NCI-H187 treated with DMSO at 0.1 percent for 48 hours (cell line): ENCODE data around the gene ANGPTL2.

ENCODE experiments used
- DNase-seq: peaks from one replicate; lab custom pipeline; 2025; lab: John Stamatoyannopoulos, UW

ANGPTL2 gene

DNA sequence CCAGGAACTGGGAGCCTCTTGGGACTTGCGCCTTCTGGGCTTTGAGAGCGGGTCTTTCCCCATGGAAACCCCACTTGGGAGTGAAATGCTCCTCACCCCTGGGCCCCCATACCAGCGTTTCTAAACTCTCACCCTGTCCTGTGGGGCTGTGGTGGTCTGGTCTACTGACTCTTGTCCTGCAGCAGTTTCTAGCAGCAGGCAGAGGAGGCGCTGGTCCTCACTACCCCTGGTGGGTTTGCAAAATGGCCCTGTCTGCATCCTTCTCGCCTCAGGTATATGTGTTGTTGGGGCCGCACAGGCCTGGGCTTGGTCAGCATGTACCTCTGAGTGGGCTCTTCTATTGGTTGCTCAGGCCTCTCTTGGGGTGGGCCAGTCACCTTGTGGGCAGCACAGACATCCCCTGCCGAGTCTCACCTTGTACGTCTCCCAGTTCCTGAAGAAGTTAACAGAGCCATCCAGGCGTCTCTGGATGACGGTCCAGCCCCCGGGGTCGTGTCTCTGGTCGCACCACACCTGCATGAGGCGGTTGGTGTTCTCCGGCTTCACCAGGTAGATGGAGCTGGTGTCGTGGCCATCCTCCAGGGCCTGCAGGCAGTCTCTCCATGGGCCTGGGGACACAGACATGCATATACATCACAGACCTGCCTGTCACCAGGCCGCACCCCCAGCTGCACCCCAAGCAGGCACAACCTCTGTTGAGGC, 29.0 kb downstream of the ANGPTL2 start:
- DNase-seq: no peak

DNA sequence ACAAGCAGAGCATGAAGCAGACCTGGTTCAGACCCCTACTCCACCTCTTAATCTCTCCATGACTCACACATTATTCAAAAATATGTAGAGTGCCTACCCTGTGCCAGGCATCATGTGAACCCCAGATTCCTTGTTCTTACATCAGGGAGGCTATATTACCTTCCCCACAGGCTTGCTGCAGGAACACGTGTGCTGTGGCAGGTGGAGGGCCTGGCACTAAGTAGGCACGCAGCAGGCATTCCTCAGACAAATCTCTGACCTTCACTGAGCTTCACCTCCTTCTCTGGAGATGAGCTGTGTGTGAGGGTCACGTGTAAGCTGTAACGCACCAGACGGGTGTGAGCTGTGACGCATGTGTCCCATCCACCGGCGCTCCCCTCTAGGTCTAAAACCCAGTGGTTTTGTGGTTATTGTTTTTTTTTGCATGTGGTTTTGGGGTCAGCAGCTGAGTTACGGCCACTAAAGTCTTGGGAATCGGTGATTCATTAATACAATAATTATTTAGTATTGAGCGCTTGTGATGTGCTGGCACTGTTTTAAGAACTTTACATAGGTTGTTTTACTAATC, 30.3 kb downstream of the ANGPTL2 start:
- no peak for DNase-seq

- no peak for DNase-seq
These were observed 30.9 kb downstream of the ANGPTL2 start for GRCh38 chr9:127091526-127091925.

GRCh38 chr9:127090341-127090985, 32.0 kb downstream of the ANGPTL2 start:
- no peak for DNase-seq

DNA sequence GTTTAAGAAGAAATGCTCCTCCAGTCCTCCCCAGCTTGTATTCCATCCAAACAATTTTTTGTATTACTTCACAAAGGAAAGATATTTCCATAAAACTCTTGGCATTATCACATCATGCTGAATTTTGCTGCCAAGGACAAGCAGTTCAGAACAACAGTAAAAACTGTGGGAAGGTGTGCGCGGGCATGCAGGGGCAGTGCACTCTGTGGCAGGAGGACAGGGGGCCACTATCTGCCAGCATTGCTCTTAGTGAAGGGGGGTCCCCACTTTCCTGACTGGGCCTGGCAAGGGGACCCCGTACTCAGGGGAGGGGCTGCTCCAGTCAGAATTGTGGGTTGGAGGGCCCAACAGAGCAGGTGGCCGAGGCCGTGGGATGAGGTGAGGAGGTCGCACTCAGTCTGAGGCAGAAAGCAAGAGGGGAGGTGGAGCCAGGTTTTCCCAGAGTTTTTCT, 32.8 kb downstream of the ANGPTL2 start:
- no peak for DNase-seq

DNA sequence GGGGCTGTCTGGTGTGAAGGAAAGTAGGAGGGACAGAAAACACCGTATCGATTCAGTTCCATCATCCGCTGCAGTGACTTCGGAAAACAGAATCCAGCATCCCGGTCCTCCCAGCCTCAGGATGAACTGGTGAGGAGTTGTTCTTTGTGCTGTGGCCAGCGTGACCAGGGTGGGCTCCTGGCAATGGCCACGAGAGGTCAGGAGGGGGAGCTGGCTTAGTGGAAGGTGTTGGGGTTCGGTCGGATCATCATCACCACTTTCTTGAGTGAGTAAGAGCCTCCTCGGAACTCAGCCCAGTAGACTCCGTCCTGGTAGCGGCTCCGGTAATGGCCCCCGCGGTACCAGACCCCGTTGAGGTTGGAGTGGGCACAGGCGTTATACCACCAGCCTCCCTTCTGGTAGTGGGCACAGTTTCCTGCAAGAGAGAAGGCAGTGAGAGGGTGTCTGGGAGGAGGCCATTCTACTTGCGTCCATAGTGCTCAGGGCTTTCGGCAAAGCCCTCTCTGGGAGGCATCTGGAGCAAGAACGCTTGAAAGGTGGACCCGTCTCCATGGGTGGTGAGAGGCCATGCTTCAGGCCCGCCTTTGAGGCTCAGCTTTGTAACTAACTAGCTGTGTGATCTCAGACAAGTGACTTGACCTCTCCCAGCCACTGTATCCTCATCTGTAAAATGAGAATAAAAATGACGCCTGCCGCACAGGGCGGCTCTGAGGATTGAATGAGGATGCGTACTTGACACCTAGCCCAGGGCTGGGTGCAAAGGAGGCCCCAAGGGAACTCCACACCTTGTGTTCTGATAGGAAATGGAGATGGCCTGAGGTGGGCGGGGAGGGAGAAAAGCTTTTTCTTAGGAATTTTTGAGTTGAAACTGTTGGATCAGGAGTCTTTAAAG, 33.5 kb downstream of the ANGPTL2 start:
- no peak for DNase-seq

DNA sequence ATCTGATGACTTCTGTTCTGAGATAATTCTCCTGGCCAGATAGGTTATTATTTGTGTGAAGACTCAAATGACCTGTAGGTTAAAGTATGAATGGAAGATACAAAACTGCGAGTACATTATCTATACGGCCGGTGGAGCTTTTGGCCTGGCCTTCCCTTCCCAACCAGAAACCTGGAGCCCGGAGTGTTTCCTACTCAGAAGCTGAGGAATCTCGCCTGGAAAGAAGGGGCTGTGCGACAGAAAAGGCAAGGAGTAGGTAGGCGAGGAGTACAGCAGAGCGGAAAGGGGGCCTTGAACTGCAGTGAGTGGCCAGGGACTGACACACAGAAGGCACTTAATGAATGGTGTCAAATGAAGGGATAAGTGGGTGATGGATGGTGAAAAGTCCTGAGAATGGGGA, 34.6 kb downstream of the ANGPTL2 start:
- DNase-seq: no peak

DNA sequence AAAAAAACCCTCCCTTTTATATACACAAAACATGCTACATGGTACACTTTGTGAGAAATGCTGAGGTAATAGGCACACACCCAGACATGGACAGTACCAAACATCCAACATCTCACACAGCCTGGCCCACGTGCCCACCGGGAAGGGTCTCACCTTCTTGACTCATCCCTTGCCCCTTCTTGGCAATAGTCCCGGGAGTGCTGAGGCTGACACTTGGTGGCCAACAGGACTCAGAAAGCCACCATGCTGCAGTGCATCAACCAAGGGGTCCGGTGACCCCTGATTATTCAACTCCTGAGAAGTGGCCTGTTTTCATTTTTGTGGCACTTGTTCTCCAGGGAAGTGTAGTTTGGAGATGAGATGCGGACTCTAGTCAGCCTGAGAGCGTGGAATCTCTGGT, 35.0 kb downstream of the ANGPTL2 start:
- no peak for DNase-seq

DNA sequence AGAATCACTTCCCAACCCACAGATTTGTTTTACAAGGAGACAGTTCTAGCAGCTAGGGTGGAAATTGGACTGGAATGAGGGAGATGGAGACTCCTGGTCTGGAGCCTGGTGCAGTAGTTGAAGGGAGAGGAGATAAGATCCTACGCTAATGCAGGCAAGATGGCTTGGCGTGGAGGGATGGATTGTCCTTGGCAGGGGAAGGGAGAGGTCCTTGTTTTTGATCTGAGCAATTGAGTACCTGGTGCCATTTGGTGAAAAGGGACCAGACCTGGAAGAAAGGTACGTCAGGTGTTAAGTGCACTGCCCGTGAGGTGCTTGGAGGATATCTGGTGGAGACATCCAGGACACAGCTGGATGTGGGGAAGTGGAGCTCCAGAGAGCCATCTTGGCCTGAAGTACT, 35.7 kb downstream of the ANGPTL2 start:
- no peak for DNase-seq

DNA sequence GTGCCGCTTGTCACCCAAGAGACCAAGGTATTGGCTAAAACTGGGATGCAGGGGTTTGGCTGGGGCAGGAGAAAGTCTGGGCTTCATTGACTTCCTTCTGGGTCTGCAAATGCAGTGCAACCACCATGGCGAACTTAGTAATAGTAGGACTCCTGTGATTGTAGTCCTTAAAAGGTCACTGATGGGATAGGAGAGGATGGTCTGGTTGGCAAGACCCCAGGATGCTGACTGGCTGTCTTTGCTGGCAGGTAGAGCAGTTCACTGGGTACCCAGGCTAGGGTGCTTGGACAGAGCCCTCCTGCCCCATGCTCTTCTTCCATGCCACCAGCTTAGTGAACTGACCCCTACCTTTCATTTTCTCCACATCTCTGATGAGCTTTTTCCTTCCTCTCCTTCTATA, 37.2 kb downstream of the ANGPTL2 start:
- DNase-seq: no peak

GRCh38 chr9:127084076-127085039, 38.1 kb downstream of the ANGPTL2 start:
- no peak for DNase-seq

DNA sequence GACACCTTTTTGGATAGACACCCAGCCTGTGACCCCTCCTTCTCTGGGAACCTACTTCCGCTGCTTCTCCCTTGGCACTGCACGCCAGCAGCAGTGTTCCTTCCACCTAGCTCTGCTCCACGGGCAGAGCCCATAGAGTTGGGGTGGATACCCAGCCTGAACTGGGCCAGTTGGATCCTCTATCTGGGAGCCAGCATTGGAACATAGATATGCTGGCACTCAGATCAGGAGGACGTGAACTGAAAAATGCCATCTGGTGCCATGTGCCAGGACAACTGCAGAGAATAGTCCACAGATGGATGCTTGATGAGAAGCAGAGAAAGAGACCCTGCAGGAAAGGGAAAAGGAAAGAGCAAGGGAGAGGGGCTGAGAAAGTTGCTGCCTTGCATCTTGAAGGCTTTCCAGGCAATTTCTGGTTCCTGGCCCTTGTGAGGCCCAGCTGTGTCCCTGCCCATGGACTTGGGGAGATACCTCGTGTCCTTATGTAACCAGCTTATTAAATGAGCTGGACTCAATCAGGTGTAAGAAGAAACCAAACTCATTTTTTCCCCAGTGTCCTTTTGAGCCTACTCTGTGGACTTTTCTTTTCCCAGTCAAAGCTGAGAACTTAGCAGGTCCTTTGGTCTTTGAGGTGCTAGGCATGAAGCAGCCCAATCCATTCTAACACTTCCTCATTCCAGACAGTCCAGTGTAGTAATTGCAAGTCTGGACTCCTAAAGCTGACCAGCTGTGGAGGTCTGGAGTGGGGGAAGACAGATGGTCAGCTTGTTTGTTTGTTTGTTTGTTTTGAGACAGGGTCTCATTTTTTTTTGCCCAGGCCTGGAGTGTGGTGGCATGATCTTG, 39.1 kb downstream of the ANGPTL2 start:
- DNase-seq: no peak

- no peak for DNase-seq
These were observed 40.9 kb downstream of the ANGPTL2 start for GRCh38 chr9:127081250-127082185.

DNA sequence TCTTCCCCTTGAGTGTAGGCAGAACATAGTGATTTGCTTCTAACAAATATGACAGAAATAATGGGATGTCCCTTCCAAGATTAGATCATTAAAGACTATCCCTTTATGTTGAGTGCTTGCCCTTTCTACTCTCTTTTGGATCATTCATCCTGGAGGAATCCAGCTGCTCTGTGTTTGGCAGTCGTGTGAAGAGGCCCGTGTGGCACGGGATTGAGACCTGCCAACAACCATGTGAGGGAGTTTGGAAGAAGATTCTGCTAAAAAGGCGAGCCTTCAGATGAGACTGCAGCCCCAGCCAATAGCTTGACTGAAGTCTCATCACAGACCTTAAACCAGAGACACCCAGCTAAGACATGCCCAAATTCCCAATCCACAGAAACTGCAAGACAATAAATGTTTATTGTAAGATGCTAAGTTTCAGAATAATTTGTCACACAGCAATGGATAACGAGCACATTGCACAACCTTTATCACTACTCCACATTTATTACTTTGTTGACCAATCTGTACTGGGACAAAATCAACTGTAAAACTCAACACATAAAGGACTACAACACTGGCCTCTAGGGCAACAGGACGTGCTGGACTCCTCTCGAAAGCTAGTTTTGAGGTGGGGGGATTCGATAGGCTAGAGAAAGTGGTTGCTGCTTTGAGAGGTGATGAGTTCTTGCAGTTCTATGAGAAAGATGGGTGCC, 42.8 kb downstream of the ANGPTL2 start:
- no peak for DNase-seq

DNA sequence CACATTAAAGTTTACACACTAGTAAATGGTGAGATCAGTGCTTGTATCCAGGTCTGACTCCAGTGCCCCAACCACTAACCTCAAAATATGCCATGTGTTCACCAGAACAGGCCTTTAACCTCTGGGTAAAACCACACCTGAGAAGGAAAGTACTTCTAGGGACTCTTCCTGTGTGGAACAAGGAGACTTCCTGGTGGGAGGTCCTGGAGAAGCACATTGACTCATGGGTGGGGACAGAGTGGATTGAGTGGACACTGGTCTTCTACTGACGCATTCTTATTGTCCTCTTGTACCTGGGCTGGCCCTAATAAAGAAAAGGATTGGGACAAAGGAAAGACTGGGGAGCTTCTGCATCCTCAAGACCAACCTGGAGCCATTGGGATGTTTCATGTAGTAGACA, 43.4 kb downstream of the ANGPTL2 start:
- no peak for DNase-seq

DNA sequence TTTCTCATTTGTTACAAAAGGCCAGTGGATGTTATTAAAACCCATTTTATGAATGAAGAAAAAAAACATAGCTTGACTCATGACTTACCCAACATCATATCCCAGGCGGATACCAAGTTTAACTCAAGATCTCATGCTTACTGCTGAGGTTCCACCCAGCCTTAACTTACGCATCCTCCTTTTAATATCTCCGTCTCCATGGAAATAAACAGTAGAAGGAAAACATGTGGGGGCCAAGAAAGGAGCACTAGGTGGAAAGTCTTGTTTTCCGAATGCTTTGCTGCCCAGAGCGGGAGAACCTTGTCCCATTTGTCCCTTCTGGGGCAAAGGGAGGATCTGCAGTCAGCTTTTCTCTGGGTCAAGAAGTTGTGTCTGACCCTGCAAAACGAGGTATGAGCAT, 44.1 kb downstream of the ANGPTL2 start:
- no peak for DNase-seq

DNA sequence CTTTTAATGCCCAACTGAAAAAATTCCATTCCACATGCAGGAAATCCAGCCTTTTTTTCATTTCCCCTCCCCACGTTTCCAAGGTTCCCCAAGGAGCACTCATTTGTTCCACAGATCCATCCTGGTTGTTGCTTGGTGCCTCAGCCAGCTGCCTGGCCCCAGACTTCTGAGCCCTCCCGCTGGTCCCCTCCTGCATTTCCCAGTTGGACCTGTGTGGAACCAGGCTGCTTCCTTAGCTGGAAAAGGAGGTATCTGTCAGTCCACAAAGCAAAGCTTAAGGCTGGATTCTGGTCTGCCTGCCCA, 44.8 kb downstream of the ANGPTL2 start:
- no peak for DNase-seq

- DNase-seq: no peak
These were observed 45.4 kb downstream of the ANGPTL2 start for GRCh38 chr9:127076860-127077643.
